Smooth muscle cell (in vitro differentiated cells): ENCODE results near the gene PTGIR. TPM values are rescaled to one million over a fixed set of nuclear protein-coding genes. Genes with fewer than 3 reads are reported as not detected.

Source experiments
- DNase-seq: peaks from one replicate; lab custom pipeline; 2025; ENCODE audit not compliant: unreplicated experiment; lab: John Stamatoyannopoulos, UW
- H2AFZ ChIP-seq: fragments of 200-600 bp; sonication (generic); 2 replicates; pipeline ENCODE4 v1.6.0; 2016; ENCODE audit warnings: antibody characterized with exemption, low read depth, mild to moderate bottlenecking
- H3F3A ChIP-seq: fragments of 200-600 bp; sonication (generic); 2 replicates; pipeline ENCODE4 v1.6.0; 2017; ENCODE audit warnings: antibody characterized with exemption, low read depth
- H3K27ac ChIP-seq: fragments of 200-600 bp; sonication (generic); 2 replicates; pipeline ENCODE4 v1.5.1; 2016; ENCODE audit warnings: low read depth, mild to moderate bottlenecking
- H3K27me3 ChIP-seq: fragments of 200-600 bp; sonication (generic); 2 replicates; pipeline ENCODE4 v1.6.1; 2016; ENCODE audit warnings: low read depth, mild to moderate bottlenecking
- H3K36me3 ChIP-seq: fragments of 200-600 bp; sonication (generic); 2 replicates; pipeline ENCODE4 v1.5.1; 2016; ENCODE audit warnings: low read depth
- H3K4me1 ChIP-seq: fragments of 200-600 bp; sonication (generic); 2 replicates; pipeline ENCODE4 v1.5.1; 2016; ENCODE audit warnings: low read depth
- H3K4me2 ChIP-seq: fragments of 200-600 bp; sonication (generic); 2 replicates; pipeline ENCODE4 v1.6.0; 2016; ENCODE audit warnings: mild to moderate bottlenecking
- H3K4me3 ChIP-seq: fragments of 200-600 bp; sonication (generic); 2 replicates; pipeline ENCODE4 v1.5.1; 2016; ENCODE audit warnings: mild to moderate bottlenecking
- H3K79me2 ChIP-seq: fragments of 200-600 bp; sonication (generic); 2 replicates; pipeline ENCODE4 v1.6.0; 2016; ENCODE audit warnings: low read depth, mild to moderate bottlenecking
- H3K9ac ChIP-seq: fragments of 200-600 bp; sonication (generic); 2 replicates; pipeline ENCODE4 v1.6.0; 2016; ENCODE audit warnings: low read depth
- H3K9me3 ChIP-seq: fragments of 200-600 bp; sonication (generic); replicated peaks from 2 replicates; pipeline ENCODE4 v1.5.1; 2016; ENCODE audit warnings: low read depth
- H4K20me1 ChIP-seq: fragments of 200-600 bp; sonication (generic); 2 replicates; pipeline ENCODE4 v1.6.0; 2016; ENCODE audit warnings: low read depth
- WGBS: methylation state at CpG from one replicate; pipeline ENCODE4 v1.1.7; 2016; ENCODE audit warnings: low lambda C conversion rate; 5-methylcytosine and 5-hydroxymethylcytosine counted together
- polyA plus RNA-seq: library from polyadenylated mRNA; unstranded; fragments of >200 nt; fragmentation: Nextera tagmentation; extraction: Ambion mirVana; gene quantifications from 2 replicates; pipeline ENCODE4 v1.2.1, GENCODE V29; 2016
- total RNA-seq: library from RNA; depleted of rRNA; stranded (reverse); fragments of >200 nt; gene quantifications from 2 replicates; pipeline ENCODE4 v1.2.3, GENCODE V29; 2014
- TF ChIP-seq, protein P1 (sequence below): fragments of 200-600 bp; sonication (generic); IDR thresholded peaks from 2 replicates; pipeline ENCODE4 v1.5.1; 2017; ENCODE audit warnings: borderline replicate concordance, mild to moderate bottlenecking, antibody characterized with exemption; ENCODE audit not compliant: insufficient read depth, poor library complexity, severe bottlenecking

Gene PTGIR
- total and polyA plus RNA-seq, 2 experiments from 2014 or later, result 0.09 to 0.81 TPM

DNA sequence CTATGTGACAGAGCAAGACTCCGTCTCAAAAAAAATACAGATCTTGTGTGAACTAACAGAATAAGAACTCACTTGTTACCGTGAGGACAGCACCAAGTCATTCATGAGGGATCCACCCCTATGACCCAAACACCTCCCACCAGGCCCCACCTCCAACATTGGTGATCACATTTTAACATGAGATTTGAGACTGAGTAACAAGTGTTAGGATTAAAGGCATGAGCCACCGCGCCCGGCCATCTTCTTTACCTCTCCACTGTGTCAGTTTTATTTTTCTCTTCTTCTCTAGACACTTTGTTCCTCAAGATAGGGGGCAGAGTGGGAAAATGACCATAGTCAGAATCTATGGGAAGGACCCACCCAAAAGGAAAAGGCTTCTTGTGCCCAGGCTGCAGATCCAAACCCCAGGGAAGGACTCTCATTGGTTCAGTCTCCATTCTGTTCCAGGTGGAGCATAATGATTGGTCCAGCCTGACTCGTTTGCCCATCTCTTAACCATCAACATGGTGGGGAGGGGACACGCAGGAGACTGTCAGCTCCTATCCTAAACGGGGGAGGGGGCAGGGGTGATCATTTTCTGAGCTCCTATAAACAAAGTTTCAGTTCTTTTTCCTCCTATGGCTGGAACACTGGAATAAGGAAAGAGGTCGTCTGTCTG is 25.0 kb downstream of the PTGIR start:
- no peaks in the 10 kb centered on the region for H3K9me3 ChIP-seq

DNA sequence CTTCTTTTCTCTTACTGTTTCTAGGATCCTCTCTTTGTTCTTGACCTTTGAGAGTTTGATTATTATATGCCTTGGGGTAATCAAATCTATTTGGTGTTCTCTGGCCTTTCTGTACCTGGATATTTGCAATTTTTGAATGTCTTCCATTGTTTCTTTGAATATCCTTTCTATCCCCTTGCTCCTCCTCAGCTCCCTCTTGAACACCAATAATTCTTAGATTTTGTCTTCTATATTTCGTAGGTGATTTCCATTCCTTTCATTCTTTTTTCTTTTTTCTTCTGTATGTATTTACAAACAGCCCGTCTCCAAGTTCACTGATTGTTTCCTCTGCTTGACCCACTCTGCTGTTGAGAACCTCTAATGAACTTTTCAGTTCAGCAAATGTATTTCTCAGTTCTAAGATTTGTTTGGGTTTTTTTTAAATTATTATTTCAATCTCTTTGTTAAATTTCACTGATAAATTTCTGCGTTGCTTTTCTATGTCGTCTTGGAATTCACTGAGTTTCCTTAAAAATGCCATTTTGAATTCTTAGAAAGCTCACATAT is 26.4 kb downstream of the PTGIR start:
- Histone ChIP-seq H3K79me2 (peaks cover 23% of the 10 kb centered on the region), H3K9me3 (no peaks in the 10 kb centered on the region)

More for the DNA sequence above, 25.0 kb downstream of the PTGIR start:
- H3K4me1 ChIP-seq, result peaks cover 16% of the 10 kb centered on the region
- no peaks in the 10 kb centered on the region for H3K27me3 ChIP-seq
- H3K79me2 ChIP-seq, result peaks cover 37% of the 10 kb centered on the region
- WGBS, result 72% methylated on average over 9 of the region's 9 CpGs
- H2AFZ ChIP-seq, result peak overlapping the region; percentile 96
- H3K4me2 ChIP-seq, result peak overlapping the region; percentile 81
- H4K20me1 ChIP-seq, result peaks cover 28% of the 10 kb centered on the region
- peak overlapping the region; percentile 99 for H3K4me3 ChIP-seq
- H3K27ac ChIP-seq, result peak overlapping the region; percentile 98
- no peak for DNase-seq
- TF ChIP-seq, protein P1, sequence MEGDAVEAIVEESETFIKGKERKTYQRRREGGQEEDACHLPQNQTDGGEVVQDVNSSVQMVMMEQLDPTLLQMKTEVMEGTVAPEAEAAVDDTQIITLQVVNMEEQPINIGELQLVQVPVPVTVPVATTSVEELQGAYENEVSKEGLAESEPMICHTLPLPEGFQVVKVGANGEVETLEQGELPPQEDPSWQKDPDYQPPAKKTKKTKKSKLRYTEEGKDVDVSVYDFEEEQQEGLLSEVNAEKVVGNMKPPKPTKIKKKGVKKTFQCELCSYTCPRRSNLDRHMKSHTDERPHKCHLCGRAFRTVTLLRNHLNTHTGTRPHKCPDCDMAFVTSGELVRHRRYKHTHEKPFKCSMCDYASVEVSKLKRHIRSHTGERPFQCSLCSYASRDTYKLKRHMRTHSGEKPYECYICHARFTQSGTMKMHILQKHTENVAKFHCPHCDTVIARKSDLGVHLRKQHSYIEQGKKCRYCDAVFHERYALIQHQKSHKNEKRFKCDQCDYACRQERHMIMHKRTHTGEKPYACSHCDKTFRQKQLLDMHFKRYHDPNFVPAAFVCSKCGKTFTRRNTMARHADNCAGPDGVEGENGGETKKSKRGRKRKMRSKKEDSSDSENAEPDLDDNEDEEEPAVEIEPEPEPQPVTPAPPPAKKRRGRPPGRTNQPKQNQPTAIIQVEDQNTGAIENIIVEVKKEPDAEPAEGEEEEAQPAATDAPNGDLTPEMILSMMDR, result no peak
- H3K9ac ChIP-seq, result peak overlapping the region; percentile 100
- H3F3A ChIP-seq, result no peaks in the 10 kb centered on the region
- no peaks in the 10 kb centered on the region for H3K36me3 ChIP-seq

DNA sequence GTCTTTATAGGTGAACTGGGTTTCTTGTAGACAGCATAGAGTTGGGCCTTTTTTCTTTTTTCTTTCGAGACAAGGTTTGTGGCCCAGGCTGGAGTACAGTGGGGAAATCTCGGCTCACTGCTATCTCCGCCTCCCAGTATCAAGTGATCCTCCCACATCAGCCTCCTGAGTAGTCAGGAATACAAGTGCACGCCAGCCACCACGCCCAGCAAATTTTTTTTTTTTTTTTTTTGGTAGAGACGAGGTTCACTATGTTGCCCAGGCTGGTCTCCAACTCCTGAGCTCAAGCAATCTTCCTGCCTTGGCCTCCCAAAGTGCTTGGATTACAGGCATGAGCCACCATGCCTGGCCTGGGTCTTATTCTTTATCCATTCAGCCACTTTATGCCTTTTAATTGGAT is 28.9 kb downstream of the PTGIR start:
- TF ChIP-seq, protein P1, result no peak
- H3K27me3 ChIP-seq, result no peaks in the 10 kb centered on the region
- H3K4me2 ChIP-seq, result no peak overlapping the region
- H4K20me1 ChIP-seq, result no peaks in the 10 kb centered on the region
- no peaks in the 10 kb centered on the region for H3F3A ChIP-seq
- no peak overlapping the region for H3K27ac ChIP-seq
- no peaks in the 10 kb centered on the region for H3K79me2 ChIP-seq
- no peak overlapping the region for H2AFZ ChIP-seq
- no peaks in the 10 kb centered on the region for H3K36me3 ChIP-seq
- DNase-seq, result no peak
- no peak overlapping the region for H3K4me3 ChIP-seq
- H3K9ac ChIP-seq, result no peak overlapping the region
- WGBS, result 92% methylated on average over 6 of the region's 6 CpGs
- no peaks in the 10 kb centered on the region for H3K4me1 ChIP-seq
- no peaks in the 10 kb centered on the region for H3K9me3 ChIP-seq

More for the DNA sequence above, 26.4 kb downstream of the PTGIR start:
- H3F3A ChIP-seq, result no peaks in the 10 kb centered on the region
- peaks cover 13% of the 10 kb centered on the region for H3K4me1 ChIP-seq
- H2AFZ ChIP-seq, result no peak overlapping the region
- no peak overlapping the region for H3K4me2 ChIP-seq
- no peak overlapping the region for H3K27ac ChIP-seq
- no peak for DNase-seq
- peaks cover 14% of the 10 kb centered on the region for H4K20me1 ChIP-seq
- WGBS, result 95% methylated on average over 4 of the region's 4 CpGs
- H3K36me3 ChIP-seq, result no peaks in the 10 kb centered on the region
- H3K4me3 ChIP-seq, result no peak overlapping the region
- TF ChIP-seq, protein P1, result no peak
- H3K9ac ChIP-seq, result no peak overlapping the region
- no peaks in the 10 kb centered on the region for H3K27me3 ChIP-seq

DNA sequence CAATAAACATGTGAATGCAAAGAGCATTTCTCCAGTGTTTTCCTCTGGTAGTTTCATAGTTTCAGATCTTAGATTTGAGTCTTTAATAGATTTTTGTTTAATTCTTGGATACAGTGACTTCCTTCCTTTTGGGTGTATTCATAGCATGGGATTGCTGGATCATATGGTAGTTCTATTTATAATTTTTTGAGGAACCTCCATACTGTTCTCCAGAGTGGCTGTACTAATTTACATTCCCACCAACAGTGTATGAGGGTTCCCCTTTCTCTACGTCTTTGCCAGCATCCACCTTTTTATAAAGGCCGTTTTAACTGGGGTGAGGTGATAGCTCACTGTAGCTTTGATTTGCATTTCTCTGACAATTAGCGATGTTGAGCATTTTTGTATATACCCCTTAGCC is 33.0 kb downstream of the PTGIR start:
- WGBS, result 90% methylated on average over 3 of the region's 3 CpGs
- H4K20me1 ChIP-seq, result no peaks in the 10 kb centered on the region
- H3K4me3 ChIP-seq, result no peak overlapping the region

More for the DNA sequence above, 33.0 kb downstream of the PTGIR start:
- Histone ChIP-seq H3K79me2 (no peaks in the 10 kb centered on the region), H3K27ac (no peak overlapping the region), H3K4me1 (no peaks in the 10 kb centered on the region), H3F3A (no peaks in the 10 kb centered on the region), H3K27me3 (no peaks in the 10 kb centered on the region), H3K9me3 (no peaks in the 10 kb centered on the region), H2AFZ (no peak overlapping the region), H3K9ac (no peak overlapping the region), H3K36me3 (no peaks in the 10 kb centered on the region), H3K4me2 (no peak overlapping the region)
- TF ChIP-seq, protein P1, result no peak
- DNase-seq, result no peak
